Mammary microvascular endothelial cell (primary cell): ENCODE measurements around the gene ABHD17A. TPM values are rescaled to one million over a fixed set of nuclear protein-coding genes. Genes with fewer than 3 reads are reported as not detected.

Source experiments
- total RNA-seq: library from RNA; depleted of rRNA; stranded (reverse); fragments of >200 nt; gene quantifications from 2 replicates; pipeline ENCODE4 v1.2.3, GENCODE V29; 2015

The ABHD17A gene
- total RNA-seq: 162 and 184 TPM in 2 replicates

DNA sequence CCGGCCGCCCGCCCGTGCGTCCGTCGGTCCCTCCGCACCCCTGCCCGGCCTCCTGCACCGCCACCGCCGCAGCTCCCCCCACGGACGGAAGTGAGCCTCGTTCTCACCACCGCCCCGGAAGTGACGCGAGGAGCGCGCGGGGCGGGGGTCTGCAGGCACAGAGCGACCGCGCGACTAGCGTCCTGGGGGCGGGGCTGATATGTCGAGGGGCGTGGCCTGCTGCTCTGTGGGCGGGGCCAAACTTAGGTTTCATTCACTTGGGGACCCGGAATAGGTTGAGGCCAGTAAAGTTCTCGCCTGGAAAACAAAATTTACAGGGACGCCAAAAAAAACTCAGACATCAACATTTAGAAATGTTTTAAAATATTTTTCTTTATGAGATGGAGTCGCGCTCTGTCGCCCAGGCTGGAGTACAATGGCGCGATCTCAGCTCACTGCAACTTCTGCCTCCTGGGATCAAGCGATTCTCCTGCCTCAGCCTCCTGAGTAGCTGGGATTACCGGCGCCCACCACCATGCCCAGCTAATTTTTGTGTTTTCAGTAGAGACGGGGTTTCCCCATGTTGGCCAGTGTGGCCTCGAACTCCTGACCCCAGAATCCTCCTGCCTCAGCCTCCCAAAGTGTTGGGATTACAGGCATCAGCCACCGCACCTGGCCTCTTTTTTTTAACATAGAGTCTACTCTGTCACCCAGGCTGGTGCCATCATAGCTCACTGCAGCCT is at the start of gene ABHD17A:
TSS of gene ABHD17A (minus strand) at position 99 of the 722 bp plus-strand sequence. CDS start 3,930 bp downstream, outside the sequence.

GRCh38 chr19:1905110-1905862 is 20.0 kb upstream of the ABHD17A start, which contains the start of the genes ADAT3 and SCAMP4:
TSS of gene ADAT3 (plus strand) at chr19:1905399. CDS start at chr19:1912048, 6,649 bp downstream.
TSS of gene SCAMP4 (plus strand) at chr19:1905399. CDS start at chr19:1915020, 9,621 bp downstream.

DNA sequence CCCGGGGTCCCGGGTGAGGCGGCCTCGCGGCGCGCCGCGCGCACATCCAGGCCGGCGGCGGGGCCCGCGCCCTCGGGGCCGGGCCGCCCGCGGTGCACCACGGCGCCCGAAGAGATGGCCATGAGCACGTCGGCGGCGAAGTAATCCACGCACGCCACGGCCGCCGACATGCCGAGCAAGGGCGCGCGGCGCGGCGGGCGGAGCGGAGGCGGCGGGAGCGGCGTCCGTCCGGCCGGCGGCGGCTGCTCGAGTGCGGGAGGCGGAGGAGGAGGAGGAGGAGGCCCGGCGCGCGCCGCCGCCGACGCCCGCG is 22.0 kb downstream of the ABHD17A start, which contains the start of gene KLF16:
TSS of gene KLF16 (minus strand) at position 252 of the 310 bp plus-strand sequence. CDS start at position 170, 82 bp downstream.

DNA sequence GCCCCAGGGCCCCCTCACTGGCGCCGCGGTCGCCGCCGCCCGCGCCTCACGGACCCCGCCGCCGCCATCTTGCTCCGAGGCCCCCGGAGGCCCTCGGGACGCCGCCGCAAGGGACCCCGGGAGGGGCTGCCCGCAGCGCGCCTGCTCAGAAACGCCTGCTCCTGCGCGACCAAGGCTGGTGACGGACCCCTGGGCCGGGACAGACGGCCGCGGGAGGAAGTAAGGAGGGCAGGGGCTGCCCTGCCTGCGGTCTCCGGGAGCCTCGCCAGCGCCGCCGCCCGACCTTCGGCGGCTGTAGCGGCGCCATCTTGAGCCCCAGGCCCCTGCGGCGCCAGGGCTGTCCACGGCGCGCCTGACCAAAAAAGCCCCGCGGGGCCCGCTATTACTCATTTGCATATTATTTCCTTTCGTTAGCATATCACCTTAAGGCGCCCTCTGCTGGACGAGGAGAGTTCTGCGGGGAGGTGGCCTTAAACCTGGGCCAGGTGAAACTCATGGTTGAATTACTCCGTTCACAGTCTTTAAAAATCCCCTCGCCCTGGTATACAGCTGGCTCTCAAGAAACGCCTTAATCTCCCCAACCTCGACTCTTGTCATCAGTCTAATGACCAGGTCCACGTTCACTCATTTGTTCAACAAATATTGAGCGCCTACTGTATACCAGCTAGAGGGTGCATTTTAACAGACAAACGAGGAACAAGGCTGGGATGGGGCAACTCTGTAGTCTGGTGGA is 36.7 kb downstream of the ABHD17A start, which contains the start of gene REXO1:
TSS of gene REXO1 (minus strand) at position 85 of the 733 bp plus-strand sequence. CDS start 125 bp downstream, outside the sequence.

Other genes starting within 250 kb of the ABHD17A start
- 197 and 208 TPM in 2 replicates for gene TCF3, start 232.9 kb downstream of the ABHD17A start, total RNA-seq
- not detected in 2 replicates for gene ONECUT3, start 132.0 kb downstream of the ABHD17A start, total RNA-seq
- gene ATP8B3, start 73.2 kb downstream of the ABHD17A start, total RNA-seq: 0.93 and 2.3 TPM in 2 replicates
- gene REXO1, start 37.0 kb downstream of the ABHD17A start, total RNA-seq: 12.6 and 14.9 TPM in 2 replicates
- gene KLF16, start 21.9 kb downstream of the ABHD17A start, total RNA-seq: 15.8 and 17.9 TPM in 2 replicates
- gene ADAT3, start 19.9 kb upstream of the ABHD17A start, total RNA-seq: 5.5 and 12.1 TPM in 2 replicates
- 86.3 and 103 TPM in 2 replicates for gene SCAMP4, start 19.9 kb upstream of the ABHD17A start, total RNA-seq
- 71.2 and 73.0 TPM in 2 replicates for gene CSNK1G2, start 55.7 kb upstream of the ABHD17A start, total RNA-seq
- gene BTBD2, start 130.2 kb upstream of the ABHD17A start, total RNA-seq: 55.8 and 64.6 TPM in 2 replicates
- 84.6 and 90.2 TPM in 2 replicates for gene MKNK2, start 165.7 kb upstream of the ABHD17A start, total RNA-seq
- gene MOB3A, start 210.8 kb upstream of the ABHD17A start, total RNA-seq: 51.0 and 64.3 TPM in 2 replicates
- 0.20 and 0.25 TPM in 2 replicates for gene IZUMO4, start 211.4 kb upstream of the ABHD17A start, total RNA-seq